Activated CD4-positive, alpha-beta T cell treated with anti-CD3 and anti-CD28 coated beads, Interleukin-2, amount 50 U/mL, for 48 hours (primary cell): Measurements from ENCODE around the gene CSF1R.
"Not testable (repeated sequence)": the region's sequence is repeated elsewhere in the genome, so short reads cannot be mapped to it uniquely, and the experiment has no call there.

Experiments used
- DNase-seq, 2 experiments: peaks; one replicate each; pipeline ENCODE4 v3.0.0-alpha.2; 2020

CSF1R gene

DNA sequence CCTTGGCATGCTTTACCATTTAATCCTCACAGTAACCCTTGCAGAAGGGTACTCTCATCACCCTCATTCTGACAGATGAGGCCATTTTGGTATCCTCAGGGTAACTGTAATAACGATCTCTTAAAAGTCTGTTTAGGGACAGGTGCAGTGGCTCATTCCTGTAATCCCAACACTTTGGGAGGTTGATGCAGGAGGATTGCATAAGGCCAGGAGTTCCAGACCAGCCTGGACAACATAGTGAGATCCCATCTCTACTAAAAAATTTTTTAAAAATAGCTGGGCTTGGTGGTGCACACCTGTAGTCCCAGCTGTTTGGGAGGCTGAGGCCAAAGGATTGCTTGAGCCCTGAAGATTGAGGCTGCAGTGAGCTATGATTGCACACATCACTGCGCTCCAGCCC lies 31.8 kb downstream of the CSF1R start:
- DNase-seq: no peak

DNA sequence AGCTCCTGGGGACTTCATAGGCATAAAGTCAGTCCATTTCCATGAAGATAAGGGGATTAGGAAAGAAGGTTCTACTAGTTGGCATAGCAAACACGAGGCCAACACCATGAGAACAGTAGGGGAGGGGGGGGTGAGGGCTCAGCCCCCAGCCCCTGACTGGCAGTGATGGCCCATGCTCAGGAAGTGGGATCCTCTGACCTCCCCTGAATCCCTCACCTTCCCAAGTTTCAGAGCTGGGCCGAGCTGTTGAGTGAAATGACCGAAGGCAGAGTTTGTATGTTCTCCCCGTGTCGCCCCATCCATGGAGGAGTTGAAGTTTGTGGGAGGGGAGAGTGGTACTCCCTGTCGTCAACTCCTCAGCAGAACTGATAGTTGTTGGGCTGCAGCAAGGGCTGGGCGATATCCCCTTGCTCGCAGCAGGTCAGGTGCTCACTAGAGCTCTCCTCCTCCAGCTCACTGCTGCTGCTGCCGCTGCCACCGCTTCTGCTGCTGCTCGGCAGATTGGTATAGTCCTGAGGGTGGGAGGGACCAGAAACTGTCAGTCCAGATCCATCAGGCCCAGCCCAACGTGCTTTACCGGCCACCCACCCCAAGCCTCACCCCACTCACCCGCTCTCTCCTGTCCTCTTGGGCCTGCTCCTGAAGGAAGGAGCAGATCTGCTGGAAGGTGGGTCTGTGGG lies 32.5 kb downstream of the CSF1R start:
- no peak for DNase-seq

DNA sequence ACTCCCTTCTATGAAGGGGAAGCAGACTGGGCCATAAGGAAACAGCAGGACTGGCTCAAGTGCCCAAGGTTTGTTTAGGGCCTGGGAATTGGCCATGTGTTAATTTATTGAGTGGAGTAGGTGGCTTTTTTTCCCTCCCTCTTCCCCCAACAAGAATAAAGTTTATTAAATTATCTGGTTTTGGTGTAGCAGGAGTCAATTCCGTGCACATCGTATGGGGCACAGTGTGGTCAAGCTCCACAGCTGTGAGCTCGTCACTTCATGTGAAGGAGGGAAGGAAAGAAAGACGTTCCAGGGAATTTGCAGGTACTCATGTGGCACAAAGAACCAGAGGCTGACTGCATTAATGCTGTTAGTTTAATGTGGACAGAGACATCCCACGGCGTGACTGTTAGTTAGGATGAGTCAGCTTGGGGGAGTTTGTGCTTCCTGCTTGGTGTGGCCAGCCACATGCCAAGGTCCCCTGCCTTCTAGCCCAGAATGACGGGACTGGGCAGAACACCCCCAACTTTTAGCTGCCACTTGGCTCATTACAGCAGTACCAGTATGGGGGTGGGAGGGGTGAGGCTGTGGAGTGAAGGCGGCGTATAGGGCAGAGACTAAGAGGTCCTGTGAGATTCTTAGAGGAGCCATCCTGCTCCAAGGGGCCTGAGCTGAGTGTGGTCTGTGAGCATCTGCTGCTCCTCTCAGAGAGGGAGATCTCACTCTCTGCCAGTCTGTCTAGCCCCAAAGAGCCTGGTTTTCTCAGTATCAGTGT lies 33.2 kb downstream of the CSF1R start:
- no peak for DNase-seq

DNA sequence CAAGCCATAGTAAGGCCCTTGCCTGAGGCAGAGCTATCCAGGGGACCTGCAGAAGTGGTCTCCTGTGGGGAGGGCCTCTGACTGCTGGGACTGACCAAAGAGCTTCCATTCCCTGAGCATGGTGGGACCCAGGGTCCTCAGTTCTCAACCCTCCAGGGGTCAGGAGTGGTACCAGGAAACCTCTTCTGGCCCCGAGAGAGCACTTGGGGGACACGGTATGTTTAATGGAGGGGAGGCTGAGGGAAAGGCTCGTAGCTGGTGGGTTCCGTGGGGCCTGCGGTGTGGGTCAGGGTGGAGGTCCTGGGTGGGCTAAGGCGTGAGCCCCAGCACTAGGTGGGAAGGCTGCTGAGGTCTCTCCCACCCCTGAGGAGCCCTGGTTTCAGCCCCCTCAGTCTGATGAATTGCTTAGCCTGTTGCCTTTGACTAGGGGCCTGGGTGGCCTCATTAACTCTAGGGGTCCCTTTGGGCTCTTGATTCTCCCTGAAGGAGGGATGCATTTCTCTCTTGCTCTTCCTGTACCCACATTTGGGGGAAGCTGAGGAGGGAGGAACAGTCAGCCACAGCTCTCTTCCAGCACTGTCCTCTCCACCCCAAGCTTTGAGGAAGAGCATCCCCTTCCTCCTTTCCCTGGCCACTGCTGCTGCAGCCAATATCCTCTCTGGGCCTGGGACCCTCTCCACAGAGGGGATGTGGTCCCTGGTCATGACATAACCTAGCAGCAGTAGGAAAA lies 34.0 kb downstream of the CSF1R start:
- no peak for DNase-seq

DNA sequence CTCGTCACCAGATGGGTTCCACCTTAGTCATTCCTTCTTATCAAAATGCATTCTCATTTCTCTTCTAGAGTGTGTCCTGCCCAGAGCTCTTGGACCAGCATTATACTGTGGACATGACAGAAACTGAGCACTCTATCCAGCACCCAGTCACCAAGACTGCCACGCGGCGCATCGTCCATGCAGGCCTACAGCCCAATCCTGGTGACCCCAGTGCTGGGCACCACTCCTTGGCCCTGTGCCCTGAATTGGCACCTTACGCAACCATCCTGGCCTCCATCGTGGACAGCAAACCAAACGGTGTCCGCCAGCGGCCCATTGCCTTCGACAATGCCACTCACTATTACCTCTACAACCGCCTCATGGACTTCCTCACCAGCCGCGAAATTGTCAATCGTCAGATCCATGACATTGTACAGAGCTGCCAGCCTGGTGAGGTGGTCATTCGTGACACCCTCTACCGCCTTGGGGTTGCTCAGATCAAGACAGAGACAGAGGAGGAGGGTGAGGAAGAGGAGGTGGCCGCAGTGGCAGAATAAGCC lies 34.6 kb downstream of the CSF1R start:
- no peak for DNase-seq

DNA sequence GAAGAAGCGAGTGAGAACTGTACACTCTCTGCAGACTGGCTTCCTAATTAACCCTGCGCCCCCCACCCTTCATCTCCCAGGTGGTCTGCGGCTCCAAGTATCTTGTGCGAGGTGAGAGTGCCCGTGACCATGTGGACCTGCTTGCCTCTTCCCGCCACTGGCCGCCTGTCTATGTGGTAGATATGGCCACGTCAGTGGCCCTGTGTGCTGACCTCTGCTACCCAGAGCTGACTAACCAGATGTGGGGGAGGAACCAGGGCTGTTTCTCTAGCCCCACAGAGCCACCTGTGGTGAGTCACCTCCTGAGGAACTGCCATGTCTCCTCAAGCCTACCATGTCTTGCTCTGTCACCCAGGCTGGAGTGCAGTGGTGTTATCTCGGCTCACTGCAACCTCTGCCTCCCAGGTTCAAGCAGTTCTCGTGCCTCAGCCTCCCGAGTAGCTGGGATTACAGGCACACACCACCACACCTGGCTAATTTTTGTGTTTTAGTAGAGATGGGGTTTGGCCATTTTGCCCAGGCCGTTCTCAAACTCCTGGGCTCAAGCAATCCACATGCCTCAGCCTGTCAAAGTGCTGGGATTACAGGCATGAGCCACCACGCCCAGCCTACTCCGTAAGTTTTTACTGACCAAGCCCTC lies 36.1 kb downstream of the CSF1R start:
- DNase-seq: not testable (repeated sequence)

DNA sequence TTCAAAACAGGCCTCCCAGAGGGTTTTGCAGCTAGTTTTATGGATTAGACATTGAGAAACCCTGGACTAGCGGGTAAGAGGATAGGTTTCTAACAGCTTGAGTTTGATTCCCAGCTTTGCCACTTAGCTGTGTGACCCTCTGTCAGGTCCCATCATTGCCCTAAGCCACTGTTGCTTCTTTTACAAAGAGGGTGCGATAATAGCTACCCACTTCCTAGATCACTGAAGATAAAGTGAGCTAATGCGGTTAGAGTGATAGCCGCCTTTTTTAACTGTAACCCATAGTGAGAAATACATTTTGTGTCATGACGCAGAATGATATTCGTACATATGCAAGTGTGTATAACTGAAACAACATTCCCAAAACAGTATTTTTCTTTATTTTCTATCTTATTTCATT lies 40.3 kb downstream of the CSF1R start:
- no peak for DNase-seq

DNA sequence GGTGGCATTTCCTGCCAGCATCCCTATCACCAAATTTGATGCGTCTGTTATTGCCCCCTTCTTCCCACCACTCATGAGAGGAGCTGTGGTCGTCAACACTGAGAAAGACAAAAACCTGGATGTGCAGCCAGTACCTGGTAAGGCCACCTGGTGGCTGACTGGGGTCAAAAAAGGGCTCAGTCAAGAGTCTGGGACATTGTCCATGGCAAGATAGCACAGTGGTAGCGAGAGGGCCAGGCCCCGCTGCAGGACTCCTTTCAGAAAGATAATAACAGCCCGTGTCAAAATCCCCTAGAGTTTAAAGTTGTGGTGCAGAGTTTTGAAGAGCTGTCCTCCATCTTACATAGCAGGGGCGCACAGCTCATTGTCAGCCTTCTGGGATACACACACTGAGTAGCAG lies 40.8 kb downstream of the CSF1R start:
- DNase-seq: no peak

DNA sequence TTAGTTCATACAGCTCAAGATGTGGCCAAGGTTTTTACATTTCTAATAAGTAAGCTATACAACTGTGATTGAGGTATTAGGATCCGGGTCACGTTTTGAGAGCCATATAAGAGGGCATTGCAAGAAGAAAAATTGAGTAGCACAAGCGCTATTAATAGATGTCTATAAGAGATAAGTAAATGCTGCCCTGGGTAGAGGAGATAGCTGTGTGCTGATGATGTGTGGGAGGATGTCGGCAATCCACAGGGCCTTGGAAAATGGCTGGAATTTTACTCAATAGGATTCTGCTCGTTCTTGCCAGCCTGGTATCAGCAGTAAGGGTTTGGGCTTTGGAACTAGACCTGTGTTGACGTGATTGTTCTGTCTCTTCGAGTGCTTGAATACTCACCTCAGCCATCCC lies 41.6 kb downstream of the CSF1R start:
- DNase-seq: no peak

DNA sequence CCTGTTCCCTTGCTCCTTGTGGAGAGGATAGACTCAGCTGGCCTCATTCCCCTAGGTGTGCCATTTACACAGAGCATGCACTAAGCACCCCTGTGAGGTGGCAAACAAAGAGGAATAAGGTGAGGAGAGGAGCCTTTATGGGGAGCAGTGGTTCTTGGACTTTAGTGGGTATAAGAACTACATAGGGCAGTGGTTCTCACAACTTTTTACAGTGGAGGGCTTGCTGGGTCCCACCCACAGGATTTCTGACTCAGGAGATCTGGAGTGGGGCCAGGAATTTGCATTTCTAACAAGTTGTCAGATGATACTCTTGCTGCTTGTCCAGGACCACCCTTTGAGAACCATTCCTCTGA lies 42.0 kb downstream of the CSF1R start:
- DNase-seq: no peak

DNA sequence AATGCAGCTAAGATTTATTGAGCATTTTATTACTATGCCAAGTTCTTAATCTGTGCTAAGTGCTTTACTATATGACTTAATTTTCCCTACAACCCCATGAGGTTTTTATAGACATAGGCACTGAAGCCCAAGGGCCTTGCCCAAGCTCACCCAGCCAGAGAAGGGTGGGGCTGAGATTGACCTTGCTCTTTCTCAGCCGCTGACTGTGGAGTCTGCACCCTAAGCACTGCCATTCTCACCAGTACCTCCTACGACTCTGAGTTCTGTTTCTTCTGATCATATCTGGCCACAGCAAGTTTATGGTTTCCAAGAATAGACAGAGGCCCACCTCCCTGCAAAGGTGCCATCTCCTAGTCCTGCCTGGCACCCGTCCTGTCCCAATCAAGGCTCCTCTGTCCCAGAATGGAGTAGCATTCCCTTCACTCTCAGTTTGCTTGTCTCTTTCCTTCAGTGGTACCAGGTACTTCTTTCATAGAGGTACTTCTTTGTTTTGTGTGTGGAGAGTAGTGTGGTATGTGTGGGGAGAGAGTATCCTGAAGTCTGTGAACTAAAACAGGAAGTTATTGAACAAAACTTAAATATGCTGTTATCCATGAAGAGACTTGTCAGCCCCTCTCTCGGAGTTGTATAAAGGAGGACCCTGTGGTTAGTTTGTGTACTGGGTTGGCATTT lies 42.6 kb downstream of the CSF1R start:
- DNase-seq: no peak

DNA sequence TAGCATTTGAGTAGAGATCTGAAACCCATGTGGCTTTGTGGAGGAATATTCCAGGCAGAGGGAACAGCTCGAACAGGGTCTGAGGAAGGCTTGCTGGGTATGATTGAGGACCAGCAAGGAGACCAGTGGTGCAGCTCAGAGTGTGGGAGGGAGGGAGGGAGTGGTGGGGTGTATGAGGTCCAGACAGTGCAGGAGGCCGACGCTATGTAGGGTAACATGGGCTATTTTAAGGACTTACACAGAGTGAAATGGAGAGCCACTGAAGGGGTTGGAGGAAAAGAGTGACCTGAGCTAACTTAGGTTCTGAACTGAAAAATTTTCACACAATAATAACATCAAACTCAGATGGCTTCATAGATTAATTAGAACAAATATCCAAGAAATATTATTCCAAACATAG lies 43.9 kb downstream of the CSF1R start:
- no peak for DNase-seq

DNA sequence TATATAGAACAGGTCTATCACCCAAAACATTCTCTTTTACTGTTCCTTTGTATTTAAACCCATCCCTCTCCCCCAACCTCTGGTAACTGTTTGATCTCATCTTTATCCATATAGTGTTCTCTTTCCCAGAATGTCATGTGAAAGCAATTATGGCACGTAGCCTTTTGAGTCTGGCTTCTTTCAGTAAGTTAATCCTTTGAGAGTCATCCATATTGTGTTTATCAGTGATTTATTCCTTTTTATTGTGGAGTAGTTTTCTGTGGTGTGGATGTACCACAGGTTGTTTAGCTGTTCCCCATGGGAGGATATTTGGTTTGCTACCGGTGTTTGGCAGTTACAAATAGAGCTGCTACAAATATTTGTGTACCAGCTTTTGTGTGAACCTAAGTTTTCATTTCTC lies 47.8 kb downstream of the CSF1R start:
- DNase-seq: no peak

DNA sequence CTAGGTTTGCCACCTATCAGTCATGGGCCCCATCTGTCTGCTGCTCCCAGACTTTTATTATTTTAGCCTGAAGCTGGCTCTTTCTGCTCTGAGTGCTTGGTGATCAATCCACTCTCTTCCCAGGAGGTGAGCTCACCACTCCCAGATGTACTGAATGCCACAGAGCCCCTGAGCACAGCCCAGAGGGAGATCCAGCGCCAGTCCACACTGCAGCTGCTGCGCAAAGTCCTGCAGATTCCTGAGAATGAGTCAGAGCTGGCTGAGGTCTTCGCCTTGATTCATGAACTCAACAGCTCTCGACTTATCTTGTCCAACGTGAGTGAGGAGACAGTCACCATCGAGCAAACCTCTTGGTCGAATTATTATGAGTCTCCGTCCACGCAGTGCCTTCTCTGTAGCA lies 49.8 kb downstream of the CSF1R start:
- no peak for DNase-seq

DNA sequence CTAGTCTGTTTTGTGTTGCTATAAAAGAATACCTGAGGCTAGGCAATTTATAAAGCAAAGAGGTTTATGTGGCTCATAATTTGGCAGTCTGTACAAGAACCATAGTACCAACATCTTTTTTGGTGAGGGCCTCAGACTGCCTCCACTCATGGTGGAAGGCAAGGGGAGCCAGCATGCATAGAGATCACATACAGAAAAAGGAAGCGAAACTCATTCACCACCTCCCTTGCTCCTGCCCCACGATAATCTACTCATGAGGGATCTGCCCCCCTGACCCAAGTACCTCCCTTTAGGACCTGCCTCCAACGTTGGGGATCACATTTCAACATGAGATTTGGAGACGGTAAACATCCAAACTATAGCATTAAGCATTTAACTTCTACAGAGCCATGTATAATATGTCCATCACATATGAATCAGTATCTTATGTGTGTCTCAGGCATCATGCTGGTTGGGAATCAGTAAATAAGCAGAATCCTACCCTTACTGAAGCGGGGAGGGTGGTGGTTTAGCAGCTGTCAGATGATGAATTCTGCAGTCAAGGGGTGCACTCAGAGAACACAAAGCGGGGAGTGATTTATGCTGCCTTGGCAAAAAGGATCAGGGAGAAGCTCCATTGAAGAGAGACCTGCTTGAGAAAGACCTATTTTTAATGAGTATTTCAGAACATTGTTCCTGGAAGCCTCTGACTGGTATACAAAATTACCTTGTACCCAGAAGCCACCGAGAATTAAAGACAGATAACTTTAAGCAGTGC lies 51.0 kb downstream of the CSF1R start:
- DNase-seq: no peak

DNA sequence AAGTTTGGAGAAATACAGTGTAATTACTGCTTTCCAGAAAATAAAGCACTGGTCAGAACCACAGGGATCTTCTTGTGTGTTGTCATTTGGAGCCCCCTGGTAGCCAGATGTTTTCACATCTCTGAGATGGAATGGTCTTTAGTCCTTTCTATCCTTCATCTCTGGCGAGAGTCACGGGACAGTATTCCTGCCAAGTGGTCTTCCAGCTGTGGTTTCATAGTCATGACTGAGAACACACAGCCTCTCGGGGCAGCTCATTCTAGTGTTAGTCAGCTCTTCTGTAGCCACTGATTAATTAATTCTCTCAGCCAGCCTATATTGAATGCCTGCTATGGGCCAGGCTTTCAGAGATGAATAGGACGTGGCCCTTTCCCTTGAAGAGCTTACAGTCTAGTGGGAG lies 51.7 kb downstream of the CSF1R start:
- DNase-seq: no peak

DNA sequence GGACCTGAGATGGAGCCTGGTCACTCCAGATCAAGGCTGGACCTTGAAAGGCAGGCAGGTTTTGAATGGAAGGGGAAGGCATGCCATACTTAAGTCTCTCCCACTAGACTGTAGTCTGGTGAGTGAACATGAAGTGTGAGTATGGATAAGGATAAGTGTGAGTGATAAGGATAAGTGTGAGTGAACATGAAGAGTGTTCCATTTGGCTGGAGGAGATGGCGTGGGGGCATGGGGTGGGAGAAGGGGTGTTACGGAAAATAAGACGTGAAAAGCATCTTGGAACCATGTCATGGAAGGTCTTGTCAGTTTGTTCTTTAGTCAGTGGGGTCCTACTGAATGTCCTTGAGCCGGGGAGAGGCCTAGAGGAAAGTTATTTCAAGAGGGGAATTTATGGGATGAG lies 53.0 kb downstream of the CSF1R start:
- DNase-seq: no peak

DNA sequence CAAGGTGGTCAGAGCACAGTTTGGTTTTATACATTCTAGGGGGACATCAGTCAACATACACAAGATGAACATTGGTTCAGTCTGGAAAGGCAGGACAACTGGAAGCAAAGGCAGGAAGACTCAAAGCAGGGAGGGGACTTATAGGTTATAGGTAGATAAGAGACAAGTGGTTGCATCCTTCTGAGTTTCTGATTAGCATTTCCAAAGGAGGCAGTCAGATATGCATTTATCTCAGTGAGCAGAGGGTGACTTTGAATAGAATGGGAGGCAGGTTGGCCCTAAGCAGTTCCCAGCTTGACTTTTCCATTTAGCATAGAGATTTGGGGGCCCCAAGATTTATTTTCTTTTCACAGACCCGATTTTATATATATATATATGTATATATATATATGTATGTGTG lies 58.3 kb downstream of the CSF1R start:
- DNase-seq: not testable (repeated sequence)

DNA sequence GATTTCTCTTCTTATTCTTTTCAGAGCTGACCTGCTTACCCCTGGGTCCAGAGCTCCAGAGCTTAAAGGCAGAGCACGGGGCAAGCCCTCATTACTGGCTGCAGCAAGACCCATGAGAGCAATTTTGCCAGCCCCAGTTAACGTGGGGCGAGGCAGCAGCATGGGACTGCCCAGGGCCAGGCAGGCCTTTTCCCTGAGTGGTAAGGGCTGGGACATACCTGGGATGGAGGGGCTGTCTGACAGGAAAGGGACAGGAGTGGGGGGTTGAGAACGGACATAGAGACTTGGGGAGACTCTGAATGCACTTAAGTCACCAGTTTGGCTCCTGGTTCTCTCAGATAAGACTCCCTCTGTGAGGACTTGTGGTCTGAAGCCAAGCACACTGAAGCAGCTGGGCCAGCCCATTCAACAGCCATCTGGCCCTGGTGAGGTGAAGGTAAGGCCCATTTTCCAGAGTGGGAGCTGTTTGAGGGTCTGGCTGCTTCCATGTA lies 59.6 kb downstream of the CSF1R start:
- no peak for DNase-seq

DNA sequence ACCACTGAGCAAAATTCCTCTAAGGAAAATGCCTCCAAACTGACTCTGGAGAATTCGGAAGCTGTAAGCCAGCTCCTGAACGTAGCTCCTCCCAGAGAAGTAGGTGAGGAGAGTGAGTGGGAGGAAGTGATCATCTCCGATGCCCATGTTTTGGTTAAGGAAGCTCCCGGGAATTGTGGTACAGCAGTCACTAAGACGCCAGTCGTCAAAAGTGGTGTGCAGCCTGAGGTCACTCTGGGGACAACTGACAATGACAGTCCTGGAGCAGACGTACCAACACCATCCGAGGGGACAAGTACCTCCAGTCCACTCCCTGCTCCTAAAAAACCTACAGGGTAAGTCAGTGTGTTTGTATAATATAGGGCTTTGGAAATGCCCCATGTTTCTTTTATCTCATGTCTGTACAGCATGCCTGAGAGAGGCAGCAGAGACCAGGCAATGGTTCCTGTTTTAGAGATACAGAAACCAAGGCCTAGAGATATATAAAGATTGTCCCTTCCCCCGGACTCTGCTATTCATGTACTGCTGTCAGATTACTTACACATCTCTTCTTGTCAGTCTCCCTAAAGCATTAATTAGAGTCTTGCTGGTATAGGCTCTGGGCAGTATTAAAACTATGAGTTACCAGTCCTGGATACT lies 61.9 kb downstream of the CSF1R start:
- no peak for DNase-seq

DNA sequence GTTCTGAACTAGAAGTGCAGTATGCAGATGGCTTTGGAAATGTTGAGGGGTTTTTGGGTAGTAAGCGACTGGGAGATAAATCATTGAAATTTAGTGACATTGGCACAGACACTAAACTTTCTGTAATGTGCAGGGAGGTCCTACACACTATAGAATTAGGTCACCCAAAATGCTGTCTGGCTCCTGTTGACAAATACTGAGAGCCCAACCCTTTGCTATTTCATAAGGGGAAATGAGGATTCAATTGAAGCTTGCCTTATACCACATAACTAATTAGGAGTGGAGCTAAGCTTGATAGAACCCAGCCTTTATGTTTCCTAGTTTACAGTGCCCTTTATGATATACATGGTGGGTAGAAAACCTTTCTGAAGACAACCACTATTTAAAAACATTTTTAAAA lies 63.2 kb downstream of the CSF1R start:
- DNase-seq: no peak
